ENCODE data around the gene SMCO1. TPM values are rescaled to one million over a fixed set of nuclear protein-coding genes. Genes with fewer than 3 reads are reported as not detected.
"Not testable (repeated sequence)": the region's sequence is repeated elsewhere in the genome, so short reads cannot be mapped to it uniquely, and the experiment has no call there.

SMCO1 gene
- total and polyA plus RNA-seq, 9 donors, result not detected

- intact Hi-C loops (cut with DNase I), result no loop called here
- H3K27me3 ChIP-seq, result no peaks in the 10 kb centered on the region
- peaks cover 4% of the 10 kb centered on the region for H3K4me1 ChIP-seq (ENCODE audit: insufficient read depth)
- H3K9me3 ChIP-seq, result peaks cover 0 to 3% of the 10 kb centered on the region in 2 donors
- peak overlapping the region; percentile 22 for H3K4me3 ChIP-seq
- no peaks in the 10 kb centered on the region for H3K36me3 ChIP-seq
- DNase-seq, result peak; percentile 21 to 66 (median 42)
- H3K27ac ChIP-seq, result no peak overlapping the region
- WGBS, 3 donors, result 3 to 4% (median 3%) methylated on average over 43 to 52 of the region's 52 CpGs
- TF ChIP-seq CTCF (IDR thresholded peaks at IDR 0.05) (peak in 1 of 3 donors; percentile 56), POLR2A (IDR thresholded peaks at IDR 0.05) (no peak)
Measured at GRCh38 chr3:196528639-196529233, 13.6 kb upstream of the SMCO1 start.

- no peak overlapping the region for H3K4me3 ChIP-seq
- no peak overlapping the region for H3K27ac ChIP-seq
- no peaks in the 10 kb centered on the region for H3K36me3 ChIP-seq
- WGBS, 3 donors, result 81 to 84% (median 83%) methylated on average over 4 of the region's 4 CpGs
- H3K9me3 ChIP-seq, result no peaks in the 10 kb centered on the region
- H3K4me1 ChIP-seq (ENCODE audit: insufficient read depth), result peaks cover 4% of the 10 kb centered on the region
- no peak for TF ChIP-seq POLR2A (IDR thresholded peaks at IDR 0.05)
- TF ChIP-seq EP300 (IDR thresholded peaks at IDR 0.05), result no peak
- TF ChIP-seq CTCF (IDR thresholded peaks at IDR 0.05), result no peak
- no peaks in the 10 kb centered on the region for H3K27me3 ChIP-seq
- intact Hi-C loops (cut with DNase I), result no loop called here
- DNase-seq, result no peak
Measured at GRCh38 chr3:196525141-196525540, 10.0 kb upstream of the SMCO1 start.

GRCh38 chr3:196524527-196524926, 9.4 kb upstream of the SMCO1 start:
- H3K36me3 ChIP-seq, result no peaks in the 10 kb centered on the region
- no peak for DNase-seq
- peaks cover 0 to 1% of the 10 kb centered on the region in 2 donors for H3K9me3 ChIP-seq
- intact Hi-C loops (cut with DNase I), result no loop called here
- H3K4me1 ChIP-seq (ENCODE audit: insufficient read depth), result peaks cover 4% of the 10 kb centered on the region
- H3K27me3 ChIP-seq, result no peaks in the 10 kb centered on the region
- no peak overlapping the region for H3K4me3 ChIP-seq
- no peak for TF ChIP-seq POLR2A (IDR thresholded peaks at IDR 0.05)
- no peak for TF ChIP-seq CTCF (IDR thresholded peaks at IDR 0.05)
- WGBS, 3 donors, result 52 to 61% (median 56%) methylated on average over 5 of the region's 5 CpGs
- H3K27ac ChIP-seq, result no peak overlapping the region

- intact Hi-C loops (cut with DNase I), result no loop called here
Measured at GRCh38 chr3:196523841-196524240, 8.7 kb upstream of the SMCO1 start.

GRCh38 chr3:196521291-196521690, 6.1 kb upstream of the SMCO1 start:
- DNase-seq; intact Hi-C loops (cut with DNase I); H3K27me3 ChIP-seq; H3K4me3 ChIP-seq; H3K27ac ChIP-seq; H3K36me3 ChIP-seq; H3K4me1 ChIP-seq (ENCODE audit: insufficient read depth): not testable (repeated sequence)
- peaks cover 9 to 13% of the 10 kb centered on the region in 2 donors for H3K9me3 ChIP-seq
- 80 to 90% (median 82%) methylated on average over 12 of the region's 12 CpGs for WGBS, 3 donors

More at GRCh38 chr3:196523841-196524240, 8.7 kb upstream of the SMCO1 start:
- Histone ChIP-seq H3K27ac (no peak overlapping the region), H3K27me3 (no peaks in the 10 kb centered on the region), H3K9me3 (peaks cover 6 to 8% of the 10 kb centered on the region in 2 donors), H3K4me3 (no peak overlapping the region), H3K4me1 (ENCODE audit: insufficient read depth) (peaks cover 2% of the 10 kb centered on the region), H3K36me3 (no peaks in the 10 kb centered on the region)
- no peak for DNase-seq
- WGBS, 3 donors, result 94 to 97% (median 95%) methylated on average over 4 of the region's 4 CpGs
- TF ChIP-seq EP300 (IDR thresholded peaks at IDR 0.05) (no peak), CTCF (IDR thresholded peaks at IDR 0.05) (no peak), POLR2A (IDR thresholded peaks at IDR 0.05) (no peak)

All from ovary (tissue), 9 donors.